Liver (tissue), 9 donors: ENCODE results near the gene GDPD5. TPM values are rescaled to one million over a fixed set of nuclear protein-coding genes. Genes with fewer than 3 reads are reported as not detected.
A peak's percentile ranks its signal among the peaks of the same experiment; 100 is the strongest.

ENCODE experiments used
- DNase-seq: peaks from one replicate; pipeline ENCODE4 v3.0.0-alpha.2; 2017; ENCODE audit warnings: low spot score
- H3K27ac ChIP-seq, 2 donors: one replicate each; pipeline ENCODE4 v1.7.0; 2013; ENCODE audit warnings: inconsistent platforms in 2 of 2, low read length in 2 of 2, control low read depth in 1 of 2, low read depth in 1 of 2, mild to moderate bottlenecking in 1 of 2
- H3K27me3 ChIP-seq, 4 donors: one replicate each; pipeline versions ENCODE4 v1.6.1 to v1.7.0; 2013; ENCODE audit warnings: low read length in 3 of 4, inconsistent platforms in 1 of 4, mild to moderate bottlenecking in 1 of 4, moderate library complexity in 1 of 4; ENCODE audit not compliant: control insufficient read depth in 4 of 4, insufficient read depth in 4 of 4
- H3K36me3 ChIP-seq, 4 donors: one replicate each; pipeline versions ENCODE4 v1.6.1 to v1.7.0; 2013; ENCODE audit warnings: low read length in 3 of 4, mild to moderate bottlenecking in 3 of 4, low read depth in 1 of 4, moderate library complexity in 1 of 4; ENCODE audit not compliant: control insufficient read depth in 4 of 4, insufficient read depth in 3 of 4
- H3K4me1 ChIP-seq, 4 donors: one replicate each; pipeline versions ENCODE4 v1.6.1 to v1.7.0; 2013; ENCODE audit warnings: low read length in 3 of 4, mild to moderate bottlenecking in 3 of 4, moderate library complexity in 1 of 4; ENCODE audit not compliant: control insufficient read depth in 4 of 4, insufficient read depth in 4 of 4
- H3K4me3 ChIP-seq, 3 donors: one replicate each; pipeline versions ENCODE4 v1.6.1 to v1.7.0; 2013; ENCODE audit warnings: low read length in 3 of 3, control low read depth in 1 of 3, low read depth in 1 of 3, mild to moderate bottlenecking in 1 of 3
- H3K9ac ChIP-seq, 2 donors: one replicate each; pipeline ENCODE4 v1.7.0; 2013; ENCODE audit warnings: low read length in 2 of 2, mild to moderate bottlenecking in 2 of 2, moderate library complexity in 2 of 2, control low read depth in 1 of 2, low read depth in 1 of 2
- H3K9me3 ChIP-seq, 4 donors: one replicate each; pipeline versions ENCODE4 v1.6.1 to v1.7.0; 2013; ENCODE audit warnings: low read length in 3 of 4; ENCODE audit not compliant: control insufficient read depth in 4 of 4
- ATF3 ChIP-seq: IDR thresholded peaks from 2 replicates; pipeline ENCODE4 v1.6.1; 2016; ENCODE audit warnings: antibody characterized with exemption
- CTCF ChIP-seq: fragments of 150-350 bp; IDR thresholded peaks from 2 replicates; pipeline ENCODE4 v1.5.1; 2017; ENCODE audit warnings: improper control_type of control experiment, low read depth, low read length; ENCODE audit not compliant: missing input control
- FOXA1 ChIP-seq: IDR thresholded peaks from 2 replicates; pipeline ENCODE4 v1.6.1; 2016; ENCODE audit warnings: antibody characterized with exemption
- FOXA2 ChIP-seq: IDR thresholded peaks from 2 replicates; pipeline ENCODE4 v1.6.1; 2016; ENCODE audit warnings: antibody characterized with exemption
- HNF4A ChIP-seq, 2 donors: conservative IDR thresholded peaks; 2 replicates each; pipeline ENCODE4 v1.6.1; 2016; ENCODE audit warnings: antibody characterized with exemption in 2 of 2, mild to moderate bottlenecking in 2 of 2
- HNF4G ChIP-seq: IDR thresholded peaks from 2 replicates; pipeline ENCODE4 v1.6.1; 2016; ENCODE audit warnings: antibody characterized with exemption
- JUND ChIP-seq, 2 donors: IDR thresholded peaks; 2 replicates each; pipeline ENCODE4 v1.6.1; 2016; ENCODE audit warnings: antibody characterized with exemption in 2 of 2
- MAX ChIP-seq: IDR thresholded peaks from 2 replicates; pipeline ENCODE4 v1.6.1; 2016; ENCODE audit warnings: antibody characterized with exemption
- NR2F2 ChIP-seq: IDR thresholded peaks from 2 replicates; pipeline ENCODE4 v1.6.1; 2016; ENCODE audit warnings: antibody characterized with exemption
- REST ChIP-seq: IDR thresholded peaks from 2 replicates; pipeline ENCODE4 v1.6.1; 2016; ENCODE audit warnings: antibody characterized with exemption, mild to moderate bottlenecking
- RXRA ChIP-seq, 2 donors: IDR thresholded peaks; 2 replicates each; pipeline ENCODE4 v1.6.1; 2017 to 2018; ENCODE audit warnings: antibody characterized with exemption in 2 of 2, mild to moderate bottlenecking in 1 of 2
- SP1 ChIP-seq: IDR thresholded peaks from 2 replicates; pipeline ENCODE4 v1.6.1; 2018; ENCODE audit warnings: antibody characterized with exemption, mild to moderate bottlenecking
- TAF1 ChIP-seq: conservative IDR thresholded peaks from 2 replicates; pipeline ENCODE4 v1.6.1; 2016; ENCODE audit warnings: antibody characterized with exemption, mild to moderate bottlenecking
- YY1 ChIP-seq: IDR thresholded peaks from 2 replicates; pipeline ENCODE4 v1.6.1; 2016; ENCODE audit warnings: antibody characterized with exemption, mild to moderate bottlenecking
- WGBS: extraction: QIAGEN DNeasy Blood & Tissue Kit; methylation state at CpG from one replicate; pipeline ENCODE4 v1.1.7; 2013; 5-methylcytosine and 5-hydroxymethylcytosine counted together
- polyA plus RNA-seq, 2 donors: library from polyadenylated mRNA; stranded (reverse) in 1 of 2; unstranded in 1 of 2; fragments of 200-250 nt in 1 of 2; fragments of >200 nt in 1 of 2; fragmentation: Nextera tagmentation in 1 of 2; extraction: Ambion mirVana in 1 of 2; gene quantifications; one replicate each; pipeline versions ENCODE4 v1.2.1 to v1.2.3, GENCODE V29; 2013 to 2015
- total RNA-seq, 2 donors: library from RNA; depleted of rRNA; stranded (reverse); fragments of >200 nt; gene quantifications; one replicate each; pipeline ENCODE4 v1.2.3, GENCODE V29; 2014
- TF ChIP-seq, protein P1 (sequence below): IDR thresholded peaks from 2 replicates; pipeline ENCODE4 v1.6.1; 2016; ENCODE audit warnings: antibody characterized with exemption
- donor health status: healthy.
- donor health status: healthy.
- donor health status: healthy.
- donor health status: healthy.
- donor health status: healthy.

The GDPD5 gene
- total and polyA plus RNA-seq, 4 donors: 3.0 to 22.8 (median 4.2) TPM

GRCh38 chr11:75465701-75466531 is 59.8 kb downstream of the GDPD5 start:
- H3K4me1 ChIP-seq: peaks cover 0 to 5% (median 0%) of the 10 kb centered on the region in 4 donors
- no peak for DNase-seq
- no peaks in the 10 kb centered on the region for H3K27me3 ChIP-seq
- 87% methylated on average over 11 of the region's 11 CpGs for WGBS
- H3K9me3 ChIP-seq: no peaks in the 10 kb centered on the region
- TF ChIP-seq TAF1 (no peak), NR2F2 (peak; percentile 86), HNF4G (no peak), CTCF (no peak), FOXA2 (no peak), RXRA (IDR thresholded peaks at IDR 0.05) (peak in 1 of 2 donors; percentile 9)
- no peak overlapping the region for H3K4me3 ChIP-seq
- no peak overlapping the region for H3K9ac ChIP-seq
- H3K27ac ChIP-seq: no peak overlapping the region
- no peaks in the 10 kb centered on the region for H3K36me3 ChIP-seq

DNA sequence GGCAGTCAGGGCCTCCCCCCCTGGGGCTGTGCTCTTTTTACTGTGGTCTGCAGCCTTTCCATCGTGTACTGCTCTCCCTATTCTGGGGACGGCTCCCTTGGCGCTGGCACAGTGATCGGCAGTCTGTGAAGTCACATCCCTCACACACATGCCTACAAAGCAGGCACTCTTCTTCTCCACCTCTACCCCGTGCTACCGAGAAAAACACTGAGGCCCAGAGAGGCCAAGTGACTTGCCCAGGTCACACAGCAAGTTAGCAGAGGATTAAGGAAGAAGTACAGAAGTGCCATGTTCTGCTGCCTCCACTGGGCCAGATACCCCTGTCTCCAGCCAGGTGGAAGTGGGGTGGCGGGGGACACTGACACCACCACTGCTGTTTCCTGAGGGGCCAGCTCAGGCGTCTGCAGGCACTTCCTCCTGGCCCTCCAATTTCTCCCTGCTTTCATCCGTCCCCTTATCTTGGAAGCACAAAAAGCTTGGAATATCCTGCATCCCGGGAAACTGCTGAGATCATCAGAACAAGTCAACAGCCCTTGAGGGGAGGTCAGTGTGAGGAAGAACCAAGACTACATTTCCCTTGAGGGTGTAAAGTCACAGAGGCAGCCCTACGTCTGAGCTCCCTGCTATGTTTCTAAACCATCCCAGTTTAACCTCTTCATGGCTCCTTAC is 62.5 kb downstream of the GDPD5 start:
- no peak overlapping the region for H3K4me3 ChIP-seq
- no peak overlapping the region for H3K27ac ChIP-seq
- H3K27me3 ChIP-seq: no peaks in the 10 kb centered on the region
- no peak for DNase-seq
- TF ChIP-seq, protein P1, sequence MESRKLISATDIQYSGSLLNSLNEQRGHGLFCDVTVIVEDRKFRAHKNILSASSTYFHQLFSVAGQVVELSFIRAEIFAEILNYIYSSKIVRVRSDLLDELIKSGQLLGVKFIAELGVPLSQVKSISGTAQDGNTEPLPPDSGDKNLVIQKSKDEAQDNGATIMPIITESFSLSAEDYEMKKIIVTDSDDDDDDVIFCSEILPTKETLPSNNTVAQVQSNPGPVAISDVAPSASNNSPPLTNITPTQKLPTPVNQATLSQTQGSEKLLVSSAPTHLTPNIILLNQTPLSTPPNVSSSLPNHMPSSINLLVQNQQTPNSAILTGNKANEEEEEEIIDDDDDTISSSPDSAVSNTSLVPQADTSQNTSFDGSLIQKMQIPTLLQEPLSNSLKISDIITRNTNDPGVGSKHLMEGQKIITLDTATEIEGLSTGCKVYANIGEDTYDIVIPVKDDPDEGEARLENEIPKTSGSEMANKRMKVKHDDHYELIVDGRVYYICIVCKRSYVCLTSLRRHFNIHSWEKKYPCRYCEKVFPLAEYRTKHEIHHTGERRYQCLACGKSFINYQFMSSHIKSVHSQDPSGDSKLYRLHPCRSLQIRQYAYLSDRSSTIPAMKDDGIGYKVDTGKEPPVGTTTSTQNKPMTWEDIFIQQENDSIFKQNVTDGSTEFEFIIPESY: no peak
- TF ChIP-seq ATF3 (no peak), CTCF (no peak), FOXA1 (no peak), HNF4A (conservative IDR thresholded peaks at IDR 0.05) (no peak), MAX (no peak), REST (peak; percentile 65), NR2F2 (peak; percentile 95), RXRA (IDR thresholded peaks at IDR 0.05) (peak; percentile 9 to 23), FOXA2 (no peak), YY1 (no peak), SP1 (no peak), JUND (IDR thresholded peaks at IDR 0.05) (no peak)
- whole genome bisulfite sequencing: 68% methylated on average over 11 of the region's 11 CpGs
- no peaks in the 10 kb centered on the region for H3K9me3 ChIP-seq
- H3K9ac ChIP-seq: no peak overlapping the region
- H3K4me1 ChIP-seq: peaks cover 0 to 5% (median 0%) of the 10 kb centered on the region in 4 donors
- no peaks in the 10 kb centered on the region for H3K36me3 ChIP-seq
